Measurements from ENCODE around the gene DRD2.

DRD2 gene

DNA sequence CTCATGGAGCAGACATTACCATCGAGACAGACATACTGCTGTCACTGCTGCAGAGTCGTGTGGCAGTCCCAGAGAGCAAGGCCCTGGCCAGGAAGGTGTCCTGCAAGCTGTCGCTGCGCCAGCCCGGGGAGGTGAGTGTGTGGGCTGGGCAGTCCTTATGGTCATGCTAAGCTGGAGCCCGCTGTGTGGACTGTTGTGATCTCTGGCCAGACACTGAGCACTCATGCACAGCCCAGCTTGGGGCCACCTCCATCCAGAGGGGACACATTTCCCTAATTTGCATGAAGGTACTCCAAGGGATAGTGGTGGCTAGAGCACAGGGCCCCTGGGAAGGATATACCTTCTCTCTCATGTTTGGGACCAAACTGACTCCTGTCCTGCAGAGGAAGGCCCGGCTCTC is 78.0 kb downstream of the DRD2 start:
- no peak for DNase-seq

DNA sequence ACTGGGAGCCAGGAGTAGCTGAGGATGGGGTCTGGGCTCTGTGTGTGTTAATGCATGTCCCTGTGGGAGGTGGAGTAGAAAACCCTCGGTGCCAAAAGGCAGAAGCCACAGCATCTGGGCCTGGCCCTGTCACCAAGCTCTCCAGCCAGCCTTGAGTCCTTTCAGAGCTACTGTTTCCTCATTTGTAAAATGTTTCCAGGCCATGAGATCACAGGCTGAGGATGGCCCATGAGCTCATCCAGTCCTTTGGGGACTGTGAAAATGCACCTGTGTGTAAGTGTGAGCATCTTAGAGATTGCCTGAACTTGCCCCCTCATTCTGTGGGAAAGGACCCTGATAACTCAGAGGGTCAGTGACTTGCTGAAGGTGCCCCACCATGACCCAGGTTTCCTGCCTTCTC is 78.5 kb downstream of the DRD2 start:
- DNase-seq: no peak

DNA sequence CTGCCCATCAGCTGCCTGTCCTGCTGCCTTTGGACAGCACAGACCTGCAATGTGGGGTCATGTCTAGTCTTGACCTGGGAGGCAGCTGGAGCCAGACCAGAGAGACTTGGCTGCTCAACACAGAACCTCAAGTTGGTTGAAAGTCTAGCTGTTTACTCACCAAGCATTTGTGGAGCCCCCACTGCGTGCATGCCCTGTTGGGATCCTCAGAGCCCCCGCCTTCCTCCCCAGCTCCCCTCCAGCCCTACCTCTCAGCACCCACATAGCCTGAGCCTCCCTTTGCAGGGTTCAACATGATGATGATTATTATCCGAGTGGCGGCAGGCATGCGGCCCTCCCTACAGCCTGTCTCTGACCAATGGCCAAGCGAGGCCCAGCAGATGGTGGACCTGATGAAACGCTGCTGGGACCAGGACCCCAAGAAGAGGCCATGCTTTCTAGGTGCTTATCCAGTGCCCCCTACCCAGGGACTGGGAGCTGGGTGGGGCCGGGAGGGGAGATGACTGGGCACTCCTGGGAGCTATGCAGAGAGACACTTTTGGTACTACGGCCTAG is 79.3 kb downstream of the DRD2 start:
- DNase-seq: no peak

DNA sequence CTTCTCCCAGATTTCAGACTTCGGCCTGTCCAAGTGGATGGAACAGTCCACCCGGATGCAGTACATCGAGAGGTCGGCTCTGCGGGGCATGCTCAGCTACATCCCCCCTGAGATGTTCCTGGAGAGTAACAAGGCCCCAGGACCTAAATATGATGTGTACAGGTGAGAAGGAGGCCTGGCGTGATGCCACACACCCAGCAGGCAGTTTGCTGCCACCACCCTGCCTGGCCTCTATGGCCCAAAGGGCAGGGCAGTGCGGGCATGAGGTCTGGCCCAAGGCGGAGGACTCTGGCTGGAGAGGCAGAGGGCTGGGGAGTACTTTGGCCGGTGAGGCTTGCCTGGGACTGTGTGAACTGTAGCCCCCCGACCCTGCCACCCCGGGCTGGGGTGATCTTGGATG is 80.3 kb downstream of the DRD2 start:
- no peak for DNase-seq

DNA sequence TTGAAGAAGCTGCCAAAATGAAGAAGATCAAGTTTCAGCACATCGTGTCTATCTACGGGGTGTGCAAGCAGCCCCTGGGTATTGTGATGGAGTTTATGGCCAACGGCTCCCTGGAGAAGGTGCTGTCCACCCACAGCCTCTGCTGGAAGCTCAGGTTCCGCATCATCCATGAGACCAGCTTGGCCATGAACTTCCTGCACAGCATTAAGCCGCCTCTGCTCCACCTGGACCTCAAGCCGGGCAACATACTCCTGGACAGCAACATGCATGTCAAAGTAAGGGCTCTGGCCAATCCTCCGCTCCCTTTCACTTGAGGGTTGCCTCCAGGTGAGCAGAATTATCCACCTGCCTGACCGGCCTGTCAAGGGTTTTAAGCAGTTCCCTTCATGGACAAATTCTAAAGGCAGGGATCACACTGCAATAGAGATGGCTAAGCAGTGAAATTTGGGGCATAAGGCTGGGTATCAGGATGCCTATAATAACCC is 81.7 kb downstream of the DRD2 start:
- DNase-seq: no peak

DNA sequence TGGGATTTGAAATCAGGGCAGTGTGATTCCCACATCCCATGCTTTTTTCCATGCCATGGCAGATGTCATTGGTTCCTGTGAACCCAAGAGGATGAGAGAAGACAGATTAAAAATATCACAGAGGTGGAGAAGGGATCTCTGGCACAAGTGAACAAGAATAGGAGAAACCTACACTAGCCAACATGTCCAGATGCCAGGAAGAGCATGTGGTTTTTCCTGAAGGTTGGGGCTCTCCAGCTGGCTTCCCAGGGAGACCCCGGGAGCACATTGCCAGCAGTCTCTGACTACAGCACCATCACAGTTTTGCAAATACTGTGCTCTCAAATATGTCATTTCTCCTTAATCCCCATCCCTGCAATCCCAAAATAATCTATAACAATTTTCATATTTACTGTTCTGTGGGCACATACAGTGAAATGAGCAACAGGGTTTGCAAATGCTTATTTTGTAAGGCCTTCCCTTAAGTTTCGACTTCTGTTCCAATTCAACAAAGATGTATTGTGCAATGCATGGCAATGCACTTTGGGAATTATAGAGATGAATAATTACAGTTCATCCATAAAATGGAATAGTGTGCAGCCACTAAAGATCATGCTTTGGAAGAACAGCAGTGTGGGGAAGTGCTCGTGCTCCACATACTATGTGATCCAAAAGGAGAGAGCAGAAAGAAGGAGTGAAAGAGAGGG is 82.8 kb downstream of the DRD2 start:
- DNase-seq: no peak

DNA sequence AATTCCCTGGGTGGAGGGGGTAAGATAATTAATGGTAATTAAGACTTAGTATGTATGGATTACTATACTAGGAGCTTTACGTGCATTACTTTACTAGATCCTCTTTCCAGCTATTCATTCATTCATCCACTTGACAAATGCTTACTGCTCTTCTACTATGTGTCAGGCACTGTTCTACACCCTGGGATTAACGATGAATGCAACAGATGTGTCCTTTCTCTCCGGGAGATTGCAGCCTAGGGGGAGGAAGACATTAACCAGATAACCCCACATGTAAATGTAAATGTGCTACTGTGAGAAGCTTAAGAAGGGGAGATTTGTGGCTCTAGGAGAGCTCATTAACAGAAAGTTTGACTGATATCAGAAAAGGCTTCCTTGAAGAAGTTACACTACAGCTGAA is 85.9 kb downstream of the DRD2 start:
- peak; percentile 99 for DNase-seq

DNA sequence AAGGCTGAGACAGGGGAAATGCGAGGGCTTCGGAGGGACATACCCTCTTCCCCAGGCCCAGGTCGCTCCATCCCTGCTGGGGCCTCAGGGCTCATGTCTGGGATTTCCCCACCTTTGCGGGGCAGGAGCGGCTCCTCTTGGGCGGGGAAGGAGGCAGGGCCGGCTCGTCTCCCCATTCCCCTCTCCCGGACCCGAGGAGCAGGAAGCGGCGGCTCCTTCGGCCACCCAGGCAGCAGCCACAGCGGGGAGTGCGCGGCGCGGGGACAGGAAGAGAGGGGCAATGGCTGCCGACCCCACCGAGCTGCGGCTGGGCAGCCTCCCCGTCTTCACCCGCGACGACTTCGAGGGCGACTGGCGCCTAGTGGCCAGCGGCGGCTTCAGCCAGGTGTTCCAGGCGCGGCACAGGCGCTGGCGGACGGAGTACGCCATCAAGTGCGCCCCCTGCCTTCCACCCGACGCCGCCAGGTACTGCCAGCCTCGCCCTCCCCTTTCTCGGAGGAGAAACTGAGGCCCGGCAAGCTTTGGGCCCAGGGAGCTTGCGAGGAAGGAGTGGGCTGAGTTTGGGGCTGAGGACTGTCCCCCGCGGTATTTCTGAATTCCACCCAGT is 87.5 kb downstream of the DRD2 start, which contains the start of gene ANKK1:
ANKK1 (plus strand) TSS at position 175 of the 607 bp plus-strand sequence; CDS start at position 281, 106 bp downstream.
- DNase-seq: no peak

DNA sequence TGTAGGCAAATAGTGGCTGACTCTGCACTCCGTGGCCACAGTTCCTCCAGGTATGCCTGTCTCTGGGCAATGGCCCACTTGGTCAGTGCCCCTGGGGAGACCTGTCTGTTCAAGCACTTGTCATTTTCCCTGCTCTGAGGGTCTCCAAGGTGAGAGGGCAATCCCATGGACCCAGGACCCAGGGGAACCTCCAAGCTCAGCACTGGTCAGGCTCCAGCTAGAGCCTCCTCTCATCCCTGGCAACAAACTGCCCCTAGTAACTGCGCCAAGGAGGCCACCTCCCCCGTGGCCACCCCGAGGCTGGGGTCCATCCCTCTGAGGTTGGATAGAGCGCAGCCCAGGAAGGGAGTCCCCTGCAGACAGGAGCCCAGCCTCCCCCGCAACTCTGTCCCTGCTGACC is 88.3 kb downstream of the DRD2 start:
- DNase-seq: no peak

DNA sequence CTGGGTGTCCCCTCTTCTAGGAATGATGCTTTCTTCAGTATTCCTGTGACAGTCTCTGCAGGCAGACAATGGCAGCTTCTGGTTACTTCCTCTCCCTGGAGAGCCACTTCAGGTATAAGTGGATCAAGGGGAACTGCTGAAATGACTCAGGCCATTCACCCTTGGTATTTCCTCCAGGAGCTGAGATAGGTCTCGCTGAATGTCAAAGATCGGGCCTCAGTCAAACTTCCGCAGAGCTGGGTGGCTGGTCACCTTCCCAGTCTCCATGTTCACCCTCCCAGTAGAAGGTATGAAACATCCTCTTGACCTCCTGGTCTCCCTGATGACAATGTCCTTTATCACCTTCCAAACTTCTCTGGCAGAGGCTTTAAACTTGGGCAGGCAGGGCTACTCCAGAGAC is 89.4 kb downstream of the DRD2 start:
- DNase-seq: no peak

DNA sequence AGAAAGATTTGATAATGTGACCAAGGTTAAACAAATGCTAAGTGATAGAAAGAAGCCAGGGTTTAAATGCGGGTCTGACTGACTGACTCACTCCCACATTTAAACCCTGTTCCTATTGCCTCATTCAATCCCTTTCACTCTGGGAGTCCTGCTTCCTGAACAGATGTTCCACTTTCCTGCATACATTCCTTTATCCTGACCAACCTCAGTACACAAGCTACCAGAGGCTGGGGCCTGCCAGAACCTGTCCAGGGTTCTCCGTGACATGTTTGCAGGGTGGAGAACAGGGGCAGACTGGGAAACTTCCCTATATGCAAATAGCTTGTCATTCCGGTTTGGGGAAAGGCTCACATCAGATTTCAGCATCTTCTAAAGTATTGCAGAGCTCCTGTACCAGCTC is 90.6 kb downstream of the DRD2 start:
- no peak for DNase-seq

DNA sequence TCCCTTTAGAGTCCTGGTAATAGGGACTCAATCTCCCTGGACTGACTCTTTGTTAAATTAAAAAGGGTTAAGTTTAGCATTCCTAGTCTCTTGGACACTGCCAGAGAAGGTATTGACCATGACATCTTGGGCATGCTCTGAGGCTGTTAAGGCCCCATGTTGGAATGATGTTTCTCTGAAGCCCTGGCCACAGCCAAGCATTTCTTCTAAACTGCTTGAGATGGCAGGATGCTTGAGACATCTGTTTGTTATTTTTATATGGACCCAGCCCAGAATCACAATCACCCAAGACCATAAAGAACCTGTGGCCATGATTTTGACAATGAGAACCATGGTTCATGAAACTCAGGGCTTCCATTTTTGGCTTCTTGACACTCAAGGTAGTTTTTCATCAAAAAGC is 93.1 kb downstream of the DRD2 start:
- no peak for DNase-seq

DNA sequence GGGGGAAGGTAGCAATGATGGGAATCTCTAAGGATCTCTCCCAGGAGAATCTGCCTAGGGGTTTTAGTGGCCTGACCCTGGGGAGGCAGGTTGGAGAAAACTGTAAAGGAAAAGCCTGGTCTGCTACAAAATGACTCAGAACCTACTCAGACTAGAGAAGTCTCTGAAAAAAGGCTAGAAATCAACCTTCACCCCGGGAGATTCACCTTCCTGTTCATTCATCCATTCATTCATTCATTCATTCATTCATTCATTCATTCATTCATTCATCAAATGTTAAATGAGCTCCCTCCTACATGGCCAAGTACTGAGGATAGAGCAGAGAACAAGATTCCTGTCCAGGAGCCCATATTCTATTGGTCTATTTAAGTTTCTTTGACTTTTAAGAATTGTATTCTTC is 96.5 kb downstream of the DRD2 start:
- DNase-seq: no peak

DNA sequence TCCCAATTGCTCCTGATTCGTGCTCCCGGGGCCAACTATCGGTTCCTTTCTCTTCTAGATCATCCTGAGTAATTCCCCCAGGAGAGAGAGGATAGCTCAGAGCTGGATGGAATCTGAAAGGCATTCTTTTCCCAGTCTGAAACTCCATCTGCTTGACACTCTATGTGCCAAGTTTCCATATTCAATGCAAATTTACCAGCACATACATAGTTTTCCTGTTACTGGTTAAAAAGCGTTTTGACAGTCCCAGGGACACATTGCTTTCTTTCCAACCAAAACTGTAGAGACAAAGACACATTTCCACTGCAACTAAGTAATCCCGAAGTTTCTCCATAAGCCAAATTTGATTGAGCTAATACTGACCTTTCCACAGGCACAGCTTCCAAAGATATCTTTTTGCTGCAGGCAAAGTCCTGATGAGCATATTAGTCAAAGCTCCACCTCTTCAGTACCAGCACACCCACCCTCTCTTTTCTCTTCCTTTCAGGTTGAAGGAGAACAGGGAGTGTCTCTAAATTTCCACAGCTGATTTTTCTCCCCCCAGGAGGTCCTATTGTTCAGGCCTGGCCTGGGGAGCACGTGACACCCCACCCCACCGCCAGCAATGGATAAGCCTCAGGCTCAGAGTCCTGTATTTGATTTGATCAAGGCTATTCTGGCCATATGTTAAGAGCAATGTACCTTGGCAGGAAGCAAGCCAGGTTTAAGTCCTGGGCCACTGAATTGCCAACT is 97.4 kb downstream of the DRD2 start:
- no peak for DNase-seq

DNA sequence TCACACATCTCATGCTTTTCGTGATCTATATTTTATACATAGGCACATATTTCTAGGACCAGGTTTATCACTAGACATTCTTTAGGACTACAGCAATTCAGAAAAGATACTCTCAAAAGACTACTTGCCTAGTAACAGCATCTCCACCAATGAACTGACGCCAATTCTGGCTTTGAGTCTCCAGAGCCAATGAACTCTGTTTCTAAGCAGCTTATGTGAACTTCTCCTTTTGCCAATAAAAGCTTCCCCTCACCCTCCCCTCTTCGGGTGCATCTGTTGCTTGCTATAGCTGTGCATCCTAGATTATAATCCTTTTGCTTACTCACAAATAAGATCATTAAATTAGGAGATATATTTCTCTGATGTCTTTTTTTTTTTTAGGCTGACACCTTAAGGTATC is 99.0 kb downstream of the DRD2 start:
- DNase-seq: peak; percentile 39

DNA sequence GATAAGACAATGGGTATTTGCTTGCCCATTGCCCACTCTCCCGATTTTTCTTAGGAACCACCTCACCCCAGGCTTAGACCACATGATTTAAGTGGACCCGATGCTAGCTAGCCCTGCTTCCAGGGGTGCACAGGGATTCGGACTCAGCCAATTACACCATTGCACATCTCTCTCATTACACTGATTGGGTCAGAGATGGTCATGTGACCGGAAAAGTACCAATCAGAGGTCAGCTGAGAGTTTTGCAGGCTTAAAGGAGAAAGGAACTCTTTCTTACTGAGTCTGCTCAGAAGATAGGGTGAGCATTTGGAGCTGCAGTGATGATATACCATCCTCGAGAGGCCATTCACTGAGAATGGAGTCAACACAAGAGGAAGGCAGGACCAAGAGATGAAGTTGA is 99.8 kb downstream of the DRD2 start:
- DNase-seq: no peak

DNA sequence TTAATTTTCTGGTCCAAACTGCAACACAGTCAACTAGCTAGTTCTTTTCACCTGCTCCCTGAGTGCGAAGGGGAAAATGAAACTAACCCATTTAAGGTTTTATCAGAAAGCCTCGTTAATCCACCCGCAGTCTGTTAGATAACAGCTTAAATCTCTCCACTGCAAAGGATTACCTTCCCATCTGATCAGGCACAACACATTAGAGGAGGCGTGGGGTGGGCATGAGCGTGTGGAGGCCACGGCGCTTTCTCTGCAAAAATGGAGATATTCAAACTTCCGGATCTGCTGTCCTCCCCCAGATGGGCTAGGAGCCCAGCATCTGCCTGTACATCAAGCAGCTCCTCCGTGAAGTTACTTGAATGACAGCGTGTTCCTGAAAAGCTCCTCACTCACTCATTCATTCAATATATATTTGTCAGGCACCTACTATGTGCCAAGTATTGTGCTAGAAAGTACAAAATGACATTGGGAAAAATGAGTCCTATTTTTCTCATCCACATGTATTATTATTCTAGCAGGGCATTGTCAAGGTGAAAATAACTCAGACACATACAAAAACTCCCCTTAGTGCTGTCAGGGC is 101.1 kb downstream of the DRD2 start:
- peak; percentile 71 for DNase-seq

DNA sequence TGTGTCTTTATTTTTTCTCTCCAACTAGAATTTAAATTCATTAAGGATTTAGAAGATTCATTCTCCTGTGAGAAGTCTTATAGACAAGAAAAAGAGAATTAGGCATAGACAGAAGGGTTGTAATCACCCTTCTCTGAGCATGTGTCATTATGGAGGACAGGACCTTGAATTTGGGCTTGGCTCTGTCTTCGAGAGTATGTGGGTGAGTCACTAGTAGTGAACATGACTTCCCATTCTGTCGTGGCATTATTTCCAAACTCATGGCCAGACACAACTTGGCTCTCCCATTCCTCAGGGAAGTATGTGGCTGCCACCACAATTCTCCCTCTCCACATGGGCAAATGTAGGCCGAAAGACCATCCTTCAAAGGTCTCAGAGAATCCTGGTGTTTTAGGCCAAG is 101.9 kb downstream of the DRD2 start:
- DNase-seq: no peak

DNA sequence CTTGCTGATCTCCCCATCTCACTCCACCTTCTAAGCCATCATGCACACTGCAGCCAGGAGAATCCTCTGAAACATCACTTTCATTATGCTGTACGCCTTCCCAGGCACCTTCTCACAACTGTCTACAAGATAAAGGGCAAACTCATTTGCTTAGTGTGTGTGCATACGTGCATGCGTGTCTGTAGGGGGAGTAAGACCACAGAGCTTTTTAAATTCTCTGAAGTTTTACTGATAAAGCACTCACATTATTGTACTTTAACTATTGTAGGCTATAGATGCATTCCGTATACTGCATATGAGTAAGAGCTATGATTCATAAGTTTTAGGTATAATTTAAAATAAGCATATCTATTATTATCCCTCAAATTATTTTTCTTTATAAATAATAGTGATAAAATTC is 102.9 kb downstream of the DRD2 start:
- DNase-seq: no peak

DNA sequence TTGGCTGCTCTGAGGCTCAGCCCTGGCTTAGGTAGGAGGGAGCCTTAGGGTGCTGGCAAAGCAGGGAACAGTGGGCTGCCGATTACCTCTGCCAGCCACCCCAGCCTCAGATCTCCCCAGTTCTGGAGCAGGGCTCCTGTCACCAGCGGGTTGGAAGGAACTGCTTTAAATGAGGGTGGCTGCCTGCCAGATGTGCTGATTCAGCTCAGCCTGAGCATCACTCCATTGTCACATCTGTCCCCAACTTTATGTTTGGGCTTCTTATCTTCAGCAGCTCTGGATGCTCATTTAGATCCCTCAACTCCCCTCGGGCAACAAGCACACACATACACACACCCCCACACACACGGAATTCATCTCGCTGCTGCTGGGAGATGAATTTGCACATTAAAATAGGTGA is 104.6 kb downstream of the DRD2 start:
- no peak for DNase-seq

DNA sequence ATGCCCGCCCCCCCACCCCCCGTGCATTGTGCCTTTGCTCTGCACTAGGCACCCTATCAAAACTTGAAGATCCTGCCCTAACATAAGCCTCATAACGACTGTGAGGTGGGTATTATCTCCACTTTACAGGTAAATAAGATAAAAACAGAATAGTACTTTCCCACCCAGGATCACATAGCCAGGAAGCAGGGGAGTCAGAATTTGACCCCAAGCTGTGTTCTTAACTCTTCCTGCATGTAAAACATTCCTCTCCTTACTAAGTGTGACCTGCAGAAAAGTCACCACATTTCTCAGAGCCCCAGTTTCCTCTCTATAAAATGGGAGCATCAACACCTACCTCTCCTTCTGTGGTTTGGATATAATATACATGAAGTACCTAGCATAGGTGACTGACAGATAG is 105.8 kb downstream of the DRD2 start:
- no peak for DNase-seq

DNA sequence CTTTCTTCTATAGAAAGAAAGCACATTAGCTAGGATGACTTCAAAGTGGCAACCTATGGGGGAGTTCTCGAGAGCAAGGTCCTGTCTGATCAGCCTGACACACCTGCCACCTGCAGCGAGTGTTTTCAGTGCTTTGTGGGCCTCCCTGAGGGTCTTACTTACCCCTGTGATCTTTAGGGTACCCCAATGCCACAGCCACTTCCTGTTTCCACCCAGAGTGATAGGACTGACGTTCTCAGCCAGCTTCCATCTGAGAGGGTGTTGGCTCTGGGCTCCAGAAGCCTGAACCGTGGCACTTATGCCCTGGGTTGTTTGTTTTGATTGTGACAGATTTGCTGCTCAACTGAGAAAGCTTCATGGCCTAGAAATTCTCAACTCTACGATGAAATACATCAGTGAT is 109.3 kb downstream of the DRD2 start:
- no peak for DNase-seq

DNA sequence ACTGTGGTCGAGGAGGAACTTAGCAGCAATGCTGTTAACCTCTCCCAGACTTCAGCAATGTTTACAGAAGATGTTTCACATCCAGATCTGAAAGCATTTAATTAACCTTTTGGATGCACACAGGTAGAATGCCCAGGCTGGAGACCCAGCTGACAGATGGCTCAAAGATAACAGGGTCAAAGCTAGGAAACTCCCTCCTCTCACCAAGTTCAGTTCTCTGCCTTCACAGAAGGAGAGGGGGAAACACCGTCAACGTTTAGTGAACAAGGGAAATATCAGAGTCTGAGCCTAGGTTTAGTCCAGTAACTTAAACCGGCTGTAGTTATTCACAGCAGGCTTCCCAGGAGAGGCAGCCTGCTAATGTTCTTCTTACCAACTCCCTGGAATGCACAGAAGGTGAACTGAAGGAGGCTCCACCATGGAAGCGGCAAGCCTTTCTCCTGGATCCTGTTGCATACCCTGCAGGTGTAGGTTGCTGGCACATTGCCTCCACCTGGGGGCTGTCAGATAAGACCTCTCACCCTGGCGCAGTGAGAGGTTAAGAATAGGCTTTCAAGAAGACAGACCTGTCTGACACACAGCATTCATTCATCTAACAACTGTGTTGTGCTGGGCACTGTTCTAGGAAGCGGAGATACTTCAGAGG is 111.1 kb downstream of the DRD2 start:
- no peak for DNase-seq
